NCI-H2171 treated with DMSO at 0.1 percent for 48 hours (cell line): ENCODE results near the gene KDM5B.

Experiments
- DNase-seq: peaks from one replicate; lab custom pipeline; 2025; lab: John Stamatoyannopoulos, UW

KDM5B gene

GRCh38 chr1:202685641-202686040, 122.6 kb downstream of the KDM5B start:
- no peak for DNase-seq

- DNase-seq: no peak
Measured at GRCh38 chr1:202684716-202685115, 123.5 kb downstream of the KDM5B start.

DNA sequence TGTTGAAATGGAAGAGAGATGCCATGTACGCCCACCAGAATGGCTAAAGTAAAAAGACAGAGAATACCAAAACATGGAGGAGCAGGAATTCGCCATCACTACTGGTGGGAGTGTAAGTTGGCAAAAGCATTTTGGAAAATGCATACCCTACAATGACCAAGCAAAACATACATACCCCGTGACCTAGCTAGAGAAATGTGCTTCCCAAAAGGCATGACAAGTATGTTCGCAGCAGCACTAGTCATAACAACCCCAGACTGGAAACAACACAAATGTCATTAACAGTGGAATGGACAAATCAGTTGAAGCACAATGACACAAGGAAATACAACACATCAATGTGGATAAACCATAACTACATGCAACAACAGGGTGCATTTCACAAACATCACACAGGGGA, 125.2 kb downstream of the KDM5B start:
- no peak for DNase-seq

DNA sequence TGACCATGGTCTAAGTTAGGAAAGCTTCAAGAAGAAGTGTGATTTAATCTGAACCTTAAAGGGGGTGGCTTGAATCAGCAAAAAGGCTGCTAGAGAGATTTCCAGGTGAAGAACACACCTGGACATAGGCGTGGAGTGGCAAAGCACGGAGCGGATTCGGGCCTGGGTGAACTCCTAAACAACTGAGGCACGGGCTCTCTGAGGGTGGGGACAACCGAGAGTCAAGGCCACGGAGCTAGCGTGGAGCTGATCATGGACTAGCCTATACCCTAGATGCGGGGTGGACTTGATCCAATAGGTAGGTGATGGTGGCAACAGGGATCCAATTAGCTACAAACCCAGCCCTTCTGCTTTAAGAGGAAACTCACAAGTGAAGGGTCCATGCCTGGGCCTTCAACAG, 125.7 kb downstream of the KDM5B start:
- no peak for DNase-seq

DNA sequence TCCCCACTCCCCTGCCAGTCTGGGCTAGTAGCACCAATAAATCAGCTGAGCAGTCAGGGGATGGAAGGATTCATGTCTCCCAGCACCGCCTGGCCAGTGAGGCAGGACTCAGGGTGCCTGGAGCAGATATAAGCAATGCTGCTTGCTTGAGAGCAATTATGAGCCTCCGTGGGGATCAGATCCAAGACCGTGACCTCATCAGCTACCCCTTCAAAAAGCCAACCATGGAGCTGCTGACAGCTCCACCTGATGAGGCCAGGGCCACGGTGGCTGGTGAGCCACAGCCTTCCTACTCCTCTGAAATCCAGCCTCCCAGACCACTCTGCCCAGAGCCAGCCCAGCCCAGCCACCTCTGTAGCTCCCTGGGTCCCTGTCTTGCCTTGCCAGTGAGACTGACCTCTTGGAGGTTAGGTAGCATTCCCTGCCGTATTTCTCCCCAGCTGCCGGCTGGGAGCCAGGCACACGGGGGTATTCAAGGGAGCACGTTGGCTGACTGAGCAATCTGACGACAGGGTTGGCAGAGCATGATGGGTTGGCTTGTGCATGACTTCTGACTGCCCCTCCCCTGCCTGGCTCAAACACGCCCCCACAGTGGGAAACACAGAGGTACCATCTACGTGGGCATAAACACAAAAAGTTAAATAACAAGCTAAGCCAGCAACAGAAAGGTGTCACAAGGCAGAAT, 126.3 kb downstream of the KDM5B start:
- no peak for DNase-seq

DNA sequence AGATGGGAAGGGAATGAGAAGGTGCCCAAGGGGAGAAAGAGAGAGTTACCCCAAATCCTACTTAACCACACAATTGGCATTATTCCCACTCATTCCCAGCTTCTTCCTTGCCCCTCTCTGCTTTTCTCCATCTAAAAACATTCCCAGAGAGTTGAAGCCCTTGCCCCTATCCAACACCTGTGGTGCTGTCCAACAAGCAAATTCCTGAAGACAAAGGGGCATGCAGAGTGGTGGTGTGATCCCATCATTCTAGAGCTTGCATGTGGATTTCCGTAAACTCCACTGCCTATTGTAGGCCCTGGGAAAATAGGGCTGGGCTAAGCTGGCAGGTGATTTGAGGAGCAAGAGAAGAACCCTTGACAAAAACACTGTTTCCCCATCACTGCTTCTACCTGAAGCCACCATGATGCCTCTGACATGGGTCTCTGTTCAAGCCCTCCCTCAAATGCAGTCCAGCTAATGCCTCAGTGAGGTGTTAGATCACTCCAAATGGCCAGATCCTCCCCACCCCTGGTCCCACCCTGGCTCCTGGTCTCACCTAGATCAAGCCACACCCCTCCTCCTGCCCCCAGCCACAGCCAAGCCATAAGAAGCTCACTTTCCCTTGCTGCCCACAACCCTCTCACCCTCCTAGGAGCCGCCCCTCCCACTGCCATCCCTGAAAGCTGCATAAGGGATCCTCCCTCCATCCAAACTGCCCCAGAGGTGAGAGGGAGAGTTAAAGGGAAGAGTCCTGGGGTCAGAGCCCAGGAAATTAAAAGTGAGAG, 127.5 kb downstream of the KDM5B start:
- DNase-seq: no peak

- no peak for DNase-seq
Measured at GRCh38 chr1:202679406-202680177, 128.6 kb downstream of the KDM5B start.

DNA sequence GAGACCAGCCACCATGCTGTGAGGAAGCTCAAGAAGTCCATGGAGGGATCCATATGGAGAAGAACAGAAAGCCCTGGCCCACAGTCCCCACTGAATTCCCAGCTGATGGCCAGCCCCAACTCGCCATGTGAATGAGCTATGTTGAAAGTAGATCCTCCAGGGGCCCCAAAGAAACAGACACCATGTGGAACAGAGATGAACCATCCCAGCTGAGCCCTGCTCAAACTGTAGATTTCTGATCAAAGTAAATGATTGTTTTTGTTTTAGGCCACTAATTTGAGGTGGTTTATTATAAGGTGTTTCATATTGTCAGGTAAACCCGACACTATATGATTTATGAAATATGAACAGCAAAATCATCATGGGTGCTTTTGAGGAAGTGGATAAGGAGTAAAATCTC, 130.8 kb downstream of the KDM5B start:
- DNase-seq: no peak
